ENCODE measurements around the gene SLC44A3.

DNA sequence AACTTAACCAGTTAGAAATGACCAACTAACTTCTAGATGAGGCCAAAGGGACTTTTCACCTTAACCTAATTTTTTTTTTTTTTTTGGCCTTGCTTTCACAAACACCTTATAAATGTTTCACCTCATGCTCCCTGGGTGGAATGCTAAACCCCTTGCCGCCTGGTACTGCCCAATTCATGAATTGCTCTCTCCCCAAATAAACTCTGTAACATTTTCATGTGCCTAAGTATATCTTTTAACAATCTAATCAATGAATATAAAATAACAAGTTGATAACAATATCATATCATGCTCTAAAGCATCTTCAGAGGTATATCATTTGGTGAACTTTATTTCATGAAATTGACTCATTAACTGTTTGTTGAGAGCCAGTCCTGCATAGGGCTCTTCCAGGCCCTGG lies 117.7 kb downstream of the SLC44A3 start:
- TF ChIP-seq, protein P1, sequence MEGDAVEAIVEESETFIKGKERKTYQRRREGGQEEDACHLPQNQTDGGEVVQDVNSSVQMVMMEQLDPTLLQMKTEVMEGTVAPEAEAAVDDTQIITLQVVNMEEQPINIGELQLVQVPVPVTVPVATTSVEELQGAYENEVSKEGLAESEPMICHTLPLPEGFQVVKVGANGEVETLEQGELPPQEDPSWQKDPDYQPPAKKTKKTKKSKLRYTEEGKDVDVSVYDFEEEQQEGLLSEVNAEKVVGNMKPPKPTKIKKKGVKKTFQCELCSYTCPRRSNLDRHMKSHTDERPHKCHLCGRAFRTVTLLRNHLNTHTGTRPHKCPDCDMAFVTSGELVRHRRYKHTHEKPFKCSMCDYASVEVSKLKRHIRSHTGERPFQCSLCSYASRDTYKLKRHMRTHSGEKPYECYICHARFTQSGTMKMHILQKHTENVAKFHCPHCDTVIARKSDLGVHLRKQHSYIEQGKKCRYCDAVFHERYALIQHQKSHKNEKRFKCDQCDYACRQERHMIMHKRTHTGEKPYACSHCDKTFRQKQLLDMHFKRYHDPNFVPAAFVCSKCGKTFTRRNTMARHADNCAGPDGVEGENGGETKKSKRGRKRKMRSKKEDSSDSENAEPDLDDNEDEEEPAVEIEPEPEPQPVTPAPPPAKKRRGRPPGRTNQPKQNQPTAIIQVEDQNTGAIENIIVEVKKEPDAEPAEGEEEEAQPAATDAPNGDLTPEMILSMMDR (conservative IDR thresholded peaks at IDR 0.05): no peak
- no peak for TF ChIP-seq ZFX (IDR thresholded peaks at IDR 0.05)

Data from C4-2B (cell line).